Right lobe of liver (tissue), 4 donors: Measurements from ENCODE around the gene DNM3.

Source experiments
- POLR2A ChIP-seq: fragments of 450-650 bp; IDR thresholded peaks from one replicate; pipeline ENCODE4 v1.6.1; 2017; ENCODE audit warnings: antibody characterized with exemption, mild to moderate bottlenecking
- TF ChIP-seq, protein P1 (sequence below), 4 donors: fragments of 200-600 bp in 3 of 4; fragments of 450-650 bp in 1 of 4; IDR thresholded peaks; one replicate each; pipeline versions ENCODE4 v1.5.1 to v1.8.0; 2016 to 2022; ENCODE audit warnings: antibody characterized with exemption in 4 of 4, mild to moderate bottlenecking in 2 of 4
- donor health status: DM: no; HTN: no; CAD: no.
- donor health status: DM: no; HTN: no; CAD: no.
- donor health status: DM: no; HTN: yes; CAD: no.

DNA sequence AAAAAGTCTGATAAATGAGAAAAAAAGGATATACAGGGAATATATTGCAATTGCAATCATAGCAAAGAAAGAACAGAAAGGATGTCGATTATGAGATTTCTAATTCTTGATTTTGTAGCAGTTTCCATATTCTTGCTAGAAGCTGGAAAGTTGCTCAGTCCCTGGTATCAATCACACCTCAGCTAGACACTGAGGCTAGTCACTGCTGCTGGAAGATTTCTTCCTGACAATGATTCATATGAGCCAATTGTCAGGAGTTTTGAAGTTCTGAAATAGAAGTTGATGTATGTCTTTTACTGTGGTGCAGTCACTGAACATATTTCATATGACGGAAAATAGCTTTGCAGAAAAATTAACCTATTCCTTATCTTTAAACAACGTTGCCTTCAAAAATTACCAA, 370.8 kb downstream of the DNM3 start:
- TF ChIP-seq, protein P1, sequence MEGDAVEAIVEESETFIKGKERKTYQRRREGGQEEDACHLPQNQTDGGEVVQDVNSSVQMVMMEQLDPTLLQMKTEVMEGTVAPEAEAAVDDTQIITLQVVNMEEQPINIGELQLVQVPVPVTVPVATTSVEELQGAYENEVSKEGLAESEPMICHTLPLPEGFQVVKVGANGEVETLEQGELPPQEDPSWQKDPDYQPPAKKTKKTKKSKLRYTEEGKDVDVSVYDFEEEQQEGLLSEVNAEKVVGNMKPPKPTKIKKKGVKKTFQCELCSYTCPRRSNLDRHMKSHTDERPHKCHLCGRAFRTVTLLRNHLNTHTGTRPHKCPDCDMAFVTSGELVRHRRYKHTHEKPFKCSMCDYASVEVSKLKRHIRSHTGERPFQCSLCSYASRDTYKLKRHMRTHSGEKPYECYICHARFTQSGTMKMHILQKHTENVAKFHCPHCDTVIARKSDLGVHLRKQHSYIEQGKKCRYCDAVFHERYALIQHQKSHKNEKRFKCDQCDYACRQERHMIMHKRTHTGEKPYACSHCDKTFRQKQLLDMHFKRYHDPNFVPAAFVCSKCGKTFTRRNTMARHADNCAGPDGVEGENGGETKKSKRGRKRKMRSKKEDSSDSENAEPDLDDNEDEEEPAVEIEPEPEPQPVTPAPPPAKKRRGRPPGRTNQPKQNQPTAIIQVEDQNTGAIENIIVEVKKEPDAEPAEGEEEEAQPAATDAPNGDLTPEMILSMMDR (IDR thresholded peaks at IDR 0.05) = no peak
- TF ChIP-seq POLR2A = no peak
